SIG-M5 treated with dmso at 0.1 percent for 504 hours (cell line): ENCODE data around the gene SKAP2.

Experiments used
- DNase-seq: peaks from one replicate; lab custom pipeline; 2025; ENCODE audit not compliant: unreplicated experiment; lab: John Stamatoyannopoulos, UW

Gene SKAP2, protein sequence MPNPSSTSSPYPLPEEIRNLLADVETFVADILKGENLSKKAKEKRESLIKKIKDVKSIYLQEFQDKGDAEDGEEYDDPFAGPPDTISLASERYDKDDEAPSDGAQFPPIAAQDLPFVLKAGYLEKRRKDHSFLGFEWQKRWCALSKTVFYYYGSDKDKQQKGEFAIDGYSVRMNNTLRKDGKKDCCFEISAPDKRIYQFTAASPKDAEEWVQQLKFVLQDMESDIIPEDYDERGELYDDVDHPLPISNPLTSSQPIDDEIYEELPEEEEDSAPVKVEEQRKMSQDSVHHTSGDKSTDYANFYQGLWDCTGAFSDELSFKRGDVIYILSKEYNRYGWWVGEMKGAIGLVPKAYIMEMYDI

GRCh38 chr7:26864309-26865093 is at the start of gene SKAP2:
TSS of gene SKAP2 (minus strand) at chr7:26864590. CDS start at chr7:26864429, 161 bp downstream.
- DNase-seq = peak; percentile 95

DNA sequence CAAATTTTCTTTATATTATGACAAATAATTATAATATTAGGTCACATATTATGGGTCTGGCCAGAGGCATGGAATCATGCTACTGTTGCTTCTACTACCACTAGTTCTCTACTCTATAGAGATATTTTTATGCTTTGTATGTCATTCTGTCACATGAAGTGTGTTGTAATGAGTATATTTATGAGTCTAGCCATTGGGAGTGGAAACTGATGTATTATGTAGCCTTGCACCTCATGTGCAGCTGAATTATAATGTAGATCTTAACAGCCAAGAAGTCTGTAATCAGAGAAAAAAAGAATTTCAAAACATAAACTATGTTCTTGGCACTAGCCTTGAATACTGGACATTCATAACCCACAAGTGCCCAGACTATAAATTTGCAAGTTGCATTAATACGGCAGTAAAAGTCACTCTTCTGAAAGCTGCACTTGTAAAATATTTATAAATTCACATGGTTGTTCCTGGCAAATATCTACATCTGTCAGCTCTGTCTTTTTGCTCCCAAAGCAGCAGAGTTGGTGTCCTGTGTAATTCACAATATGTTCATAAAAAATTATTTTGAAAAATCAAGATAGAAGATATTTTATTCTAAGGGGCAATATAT is 48.6 kb upstream of the SKAP2 start:
- DNase-seq = no peak

- DNase-seq = peak; percentile 46
Measured at GRCh38 chr7:26912338-26912737, 47.9 kb upstream of the SKAP2 start.

- DNase-seq = no peak
Measured at GRCh38 chr7:26910221-26910620, 45.8 kb upstream of the SKAP2 start.

DNA sequence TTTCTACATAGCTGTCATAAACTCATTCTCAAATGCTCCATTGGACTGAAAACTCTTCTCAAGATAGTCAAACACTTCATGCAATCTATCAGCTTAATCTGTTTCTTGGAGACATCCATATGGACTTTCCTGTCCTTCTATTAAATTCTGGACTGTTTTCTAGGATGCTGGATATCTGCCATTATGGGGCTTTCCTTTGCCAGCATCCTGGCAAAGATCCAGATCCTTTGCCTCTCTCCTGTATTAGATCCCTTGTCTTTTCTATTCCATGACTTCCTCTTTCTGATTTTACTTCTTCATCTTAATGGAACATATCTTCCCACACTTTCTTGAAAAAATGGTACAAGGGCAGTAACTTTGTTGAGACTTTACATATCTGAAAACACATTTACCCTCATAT is 35.9 kb upstream of the SKAP2 start:
- no peak for DNase-seq

GRCh38 chr7:26899519-26899918 is 35.1 kb upstream of the SKAP2 start:
- DNase-seq = no peak

DNA sequence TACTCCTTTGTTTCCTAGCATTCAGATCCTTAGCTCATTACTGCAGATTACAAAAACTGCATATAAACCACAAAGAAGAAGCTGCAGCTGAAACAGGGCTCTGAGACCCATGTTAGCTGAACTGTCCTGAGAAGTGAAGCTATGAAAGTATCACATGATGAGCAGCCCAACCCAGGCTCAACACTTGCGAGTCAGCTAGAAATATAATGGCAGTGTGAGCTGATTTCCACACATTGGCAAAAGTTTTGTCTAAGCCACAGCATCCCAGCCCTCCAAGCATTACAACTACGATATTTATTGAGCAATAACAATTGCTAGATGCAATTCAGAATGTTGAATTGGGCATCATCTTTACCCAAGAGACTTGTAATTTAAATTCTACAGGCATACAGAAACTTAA is 34.5 kb upstream of the SKAP2 start:
- no peak for DNase-seq

GRCh38 chr7:26897928-26898327 is 33.5 kb upstream of the SKAP2 start:
- no peak for DNase-seq

DNA sequence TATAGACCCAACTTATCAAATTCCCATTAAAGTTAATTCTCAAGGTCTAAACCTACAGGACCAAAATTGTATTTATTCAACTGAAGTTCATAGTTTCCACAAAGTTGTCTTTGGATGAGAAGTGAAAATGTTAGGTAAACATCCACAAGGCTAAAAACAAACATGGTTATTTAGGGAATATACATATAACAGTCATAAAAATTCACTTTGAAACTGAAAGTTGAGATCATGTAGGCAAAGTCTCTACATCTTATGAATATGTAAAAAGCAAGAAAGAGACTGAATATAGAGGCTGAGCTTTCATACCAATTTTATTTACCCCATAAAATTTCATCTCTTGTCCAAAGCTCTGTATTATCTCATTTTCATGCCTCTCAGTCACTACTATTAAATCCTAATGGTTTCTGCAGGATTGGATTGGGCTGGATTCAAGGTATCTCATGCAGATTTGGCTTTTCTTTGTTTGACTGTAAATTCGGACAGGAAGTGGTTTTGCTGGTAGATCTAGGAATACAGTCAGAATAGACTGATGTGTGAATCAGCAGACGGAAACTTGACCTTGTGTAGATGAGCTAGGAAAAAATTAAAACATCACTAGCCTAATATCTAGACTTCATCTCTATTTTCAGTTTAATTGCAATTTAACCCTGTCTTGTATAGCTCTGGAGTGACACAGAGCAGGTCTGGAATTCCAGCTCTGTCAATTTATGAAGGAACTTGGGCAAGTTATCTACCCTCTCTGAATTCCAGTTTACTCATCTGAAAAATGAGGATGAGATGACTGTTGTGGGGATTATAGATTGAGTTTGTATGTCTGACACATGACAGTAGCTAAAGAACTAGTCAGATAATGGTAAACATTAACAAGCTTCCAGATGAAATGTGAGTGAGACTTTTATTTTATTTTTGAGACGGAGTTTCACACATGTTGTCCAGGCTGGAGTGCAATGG is 27.3 kb upstream of the SKAP2 start:
- no peak for DNase-seq

- no peak for DNase-seq
Measured at GRCh38 chr7:26880852-26881251, 16.5 kb upstream of the SKAP2 start.

DNA sequence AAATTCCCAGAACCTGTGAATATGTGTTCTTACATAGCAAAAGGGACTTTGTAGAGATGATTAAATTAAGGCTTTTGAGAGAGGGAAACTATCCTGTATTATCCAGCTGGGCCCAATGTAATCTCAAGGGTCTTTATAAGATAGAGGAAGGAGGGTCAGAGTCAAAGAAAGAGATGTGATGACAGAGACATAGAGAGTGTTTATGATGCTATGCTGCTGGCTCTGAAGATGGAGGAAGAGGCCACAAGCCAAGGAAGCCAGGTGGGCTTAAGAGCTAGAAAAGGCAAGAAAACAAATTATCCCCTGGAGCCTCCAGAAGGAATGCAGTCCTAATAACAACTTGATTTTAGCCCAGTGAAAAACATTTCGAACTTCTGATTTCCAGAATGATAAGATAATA is 15.3 kb upstream of the SKAP2 start:
- DNase-seq = no peak

DNA sequence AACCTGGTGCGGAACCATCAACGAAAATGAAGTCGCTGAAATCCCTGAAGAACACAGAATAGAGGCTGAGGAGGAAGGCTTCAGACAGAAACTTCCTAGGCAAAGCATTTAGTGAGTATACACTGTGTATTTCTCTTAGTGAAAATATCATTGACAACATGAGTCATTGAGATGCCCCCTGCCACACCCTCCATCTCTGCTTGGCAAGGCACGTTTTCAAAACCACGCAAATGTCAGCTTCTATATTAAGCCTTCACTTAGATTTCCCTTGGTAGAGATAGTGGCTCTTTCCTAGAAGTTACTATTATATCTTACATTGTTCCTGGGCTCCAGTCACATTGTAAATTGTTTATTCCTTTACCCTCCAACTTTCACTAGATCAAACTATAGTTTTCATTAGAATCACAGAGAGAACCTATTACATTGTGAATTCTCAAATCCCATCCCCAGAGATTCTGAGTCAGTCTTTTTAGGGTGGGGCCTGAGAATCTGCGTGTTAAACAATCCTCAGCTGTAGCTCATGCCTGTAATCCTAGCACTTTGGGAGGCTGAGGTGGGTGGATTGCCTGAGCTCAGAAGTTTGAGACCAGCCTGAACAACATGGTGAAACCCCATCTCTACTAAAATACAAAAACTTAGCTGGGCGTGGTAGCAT is 4.6 kb upstream of the SKAP2 start:
- DNase-seq = no peak

- peak; percentile 75 for DNase-seq
Measured at GRCh38 chr7:26865094-26865388, 651 bp upstream of the SKAP2 start.

GRCh38 chr7:26863518-26864308 is 677 bp downstream of the SKAP2 start:
- DNase-seq = peak; percentile 63

DNA sequence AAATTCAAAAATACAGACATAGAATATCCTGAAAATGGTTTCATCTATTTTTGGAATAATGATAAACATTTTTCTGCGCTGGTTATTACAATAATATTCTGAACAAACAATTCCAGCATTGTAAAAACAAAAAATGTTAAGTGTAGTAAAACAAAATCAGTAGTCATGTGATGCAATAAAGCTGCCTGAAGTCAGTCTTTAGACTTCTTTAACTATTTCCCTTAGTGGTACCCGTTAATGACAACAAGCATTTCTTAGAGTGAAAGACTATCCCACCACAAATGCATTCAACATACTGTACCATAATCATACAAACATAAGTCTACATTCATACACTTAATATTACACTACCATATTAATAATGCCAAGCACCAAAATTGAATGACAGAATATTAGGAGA is 1.6 kb downstream of the SKAP2 start:
- no peak for DNase-seq

GRCh38 chr7:26861050-26861449 is 3.3 kb downstream of the SKAP2 start:
- no peak for DNase-seq

DNA sequence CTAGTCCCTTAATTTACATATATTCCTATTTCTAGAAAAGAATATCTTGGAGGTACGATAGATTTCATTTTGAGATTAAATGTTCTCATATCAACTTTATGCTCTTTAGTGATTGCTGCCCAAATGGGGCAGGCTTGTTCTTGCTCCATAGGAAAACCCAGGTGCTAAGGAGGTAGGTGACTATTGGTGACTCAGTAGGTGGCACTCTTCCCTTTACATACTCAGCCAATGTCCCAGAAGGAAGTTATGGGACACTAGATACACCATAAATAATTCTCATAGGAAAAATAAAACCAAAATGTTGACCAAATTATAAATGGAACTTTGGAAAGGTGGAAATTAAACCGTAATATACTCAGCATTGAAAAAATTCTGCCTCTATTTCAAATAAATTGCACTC is 4.0 kb downstream of the SKAP2 start:
- DNase-seq = peak; percentile 28

- DNase-seq = no peak
Measured at GRCh38 chr7:26859720-26860119, 4.7 kb downstream of the SKAP2 start.

DNA sequence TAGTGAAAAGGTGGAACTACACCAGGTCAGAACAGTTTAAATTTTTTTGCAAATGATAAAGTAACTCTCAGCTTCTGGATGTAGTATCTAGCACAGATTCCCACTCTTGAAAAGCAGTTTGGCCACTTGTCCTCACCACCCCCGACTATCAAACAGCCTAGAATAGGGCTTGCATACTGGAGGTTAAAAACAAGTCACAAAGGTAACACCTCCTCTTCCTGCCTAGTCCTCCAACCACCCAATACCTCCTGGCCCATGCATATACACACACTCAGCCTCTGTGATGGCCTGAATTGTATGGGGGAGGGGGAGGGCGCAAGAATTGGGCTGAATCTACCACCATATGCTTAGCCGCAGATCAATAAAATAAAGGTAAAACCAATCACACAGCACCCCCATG is 5.7 kb downstream of the SKAP2 start:
- DNase-seq = no peak

- no peak for DNase-seq
Measured at GRCh38 chr7:26858241-26858715, 6.1 kb downstream of the SKAP2 start.
